ENCODE data around the gene ZNF98. TPM values are rescaled to one million over a fixed set of nuclear protein-coding genes. Genes with fewer than 3 reads are reported as not detected.

ZNF98 gene
- polyA plus RNA-seq (ENCODE audit: insufficient read length in 3 of 3) = 1 to 10 TPM; 1.0 to 8.1 (median 2.9) TPM
- long read RNA-seq, donor 1, partial matches to known transcripts = 0 of 2 reads
- long read RNA-seq, donor 1, other reads (novel, unspliced or antisense) = 0 of 2 reads
- long read RNA-seq, donor 2 = 0 reads
- long read RNA-seq, donor 3 = 0 reads
- long read RNA-seq, donor 4, partial matches to known transcripts = 0 of 1 reads
- long read RNA-seq, donor 4, other reads (novel, unspliced or antisense) = 0 of 1 reads
- long read RNA-seq, donor 5 = 0 reads
- long read RNA-seq, donor 6, partial matches to known transcripts = 0 of 1 reads
- long read RNA-seq, donor 6, other reads (novel, unspliced or antisense) = 0 of 1 reads
- long read RNA-seq, donor 7, partial matches to known transcripts = 0 of 1 reads
- long read RNA-seq, donor 7, other reads (novel, unspliced or antisense) = 0 of 1 reads
- long read RNA-seq, donor 8 = 0 reads
- long read RNA-seq, donor 9, partial matches to known transcripts = 0 of 2 reads
- long read RNA-seq, donor 9, other reads (novel, unspliced or antisense) = 0 of 2 reads
- long read RNA-seq, donor 10 = 0 reads
- long read RNA-seq, donor 11 = 0 reads
- long read RNA-seq, donor 12 = 0 reads
- long read RNA-seq, donor 13 = 0 reads
- long read RNA-seq, donor 14 = 0 reads
- long read RNA-seq, donor 15 = 0 reads
- long read RNA-seq, donor 16 = 0 reads

DNA sequence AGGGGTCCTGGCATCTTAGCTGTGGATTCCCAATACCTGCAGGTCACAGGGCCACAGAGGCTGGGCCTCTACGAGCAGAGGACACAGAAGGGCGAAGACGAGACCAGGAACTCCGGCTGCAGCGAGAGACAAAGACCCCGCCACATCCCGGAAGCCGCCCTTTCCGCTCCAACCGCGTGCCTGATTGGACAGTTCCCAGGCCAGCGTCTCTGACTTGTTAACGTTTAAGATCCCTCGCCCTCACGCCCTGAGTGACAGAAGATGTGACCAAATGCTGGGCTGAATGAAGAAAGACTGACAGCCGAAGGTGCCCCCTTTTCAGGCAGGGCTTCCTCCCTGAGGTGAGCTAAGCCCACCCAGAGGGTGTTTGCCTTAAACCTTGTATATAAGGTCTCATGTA is at the start of gene ZNF98:
ZNF98 (minus strand) TSS at position 136 of the 400 bp plus-strand sequence; CDS start at position 14, 122 bp downstream.
- peak; percentile 77 for DNase-seq

DNA sequence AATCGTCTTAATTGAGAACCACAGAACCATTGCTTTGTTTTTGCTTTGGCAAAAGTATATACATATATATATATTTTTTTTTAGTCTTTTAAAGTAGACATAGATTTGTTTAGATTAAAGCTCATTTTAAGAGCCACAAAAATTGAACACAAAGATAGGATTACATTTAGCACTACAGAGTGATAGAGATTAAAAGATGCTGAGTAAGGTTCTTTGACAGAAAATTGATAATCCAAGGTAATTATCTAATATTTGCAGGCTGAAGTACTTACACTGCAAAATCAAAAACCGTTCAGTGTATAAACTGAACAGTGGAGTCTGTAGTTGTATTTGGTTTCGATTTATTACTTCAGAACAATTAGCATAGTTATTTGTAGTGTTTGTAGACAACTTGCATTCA is 24.5 kb upstream of the ZNF98 start:
- DNase-seq = no peak

DNA sequence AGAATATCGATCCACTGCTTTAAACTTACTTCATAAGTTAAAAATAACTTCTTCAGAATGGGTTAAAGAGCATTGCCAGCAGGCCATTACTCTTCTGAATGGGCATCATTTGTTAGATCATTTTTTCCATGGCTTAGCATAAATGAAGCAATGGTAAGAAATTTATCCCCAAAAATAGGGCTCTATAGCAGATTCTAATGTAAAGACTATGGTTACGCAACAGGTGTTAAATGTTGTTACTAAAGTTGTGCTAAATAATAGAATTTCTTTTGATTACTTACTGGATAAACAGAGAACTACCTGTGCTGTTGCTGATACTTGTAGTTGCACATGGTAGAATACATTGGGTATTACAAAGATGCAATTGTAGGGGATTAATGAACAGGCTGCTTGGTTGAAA is 15.9 kb upstream of the ZNF98 start:
- no peak for DNase-seq

DNA sequence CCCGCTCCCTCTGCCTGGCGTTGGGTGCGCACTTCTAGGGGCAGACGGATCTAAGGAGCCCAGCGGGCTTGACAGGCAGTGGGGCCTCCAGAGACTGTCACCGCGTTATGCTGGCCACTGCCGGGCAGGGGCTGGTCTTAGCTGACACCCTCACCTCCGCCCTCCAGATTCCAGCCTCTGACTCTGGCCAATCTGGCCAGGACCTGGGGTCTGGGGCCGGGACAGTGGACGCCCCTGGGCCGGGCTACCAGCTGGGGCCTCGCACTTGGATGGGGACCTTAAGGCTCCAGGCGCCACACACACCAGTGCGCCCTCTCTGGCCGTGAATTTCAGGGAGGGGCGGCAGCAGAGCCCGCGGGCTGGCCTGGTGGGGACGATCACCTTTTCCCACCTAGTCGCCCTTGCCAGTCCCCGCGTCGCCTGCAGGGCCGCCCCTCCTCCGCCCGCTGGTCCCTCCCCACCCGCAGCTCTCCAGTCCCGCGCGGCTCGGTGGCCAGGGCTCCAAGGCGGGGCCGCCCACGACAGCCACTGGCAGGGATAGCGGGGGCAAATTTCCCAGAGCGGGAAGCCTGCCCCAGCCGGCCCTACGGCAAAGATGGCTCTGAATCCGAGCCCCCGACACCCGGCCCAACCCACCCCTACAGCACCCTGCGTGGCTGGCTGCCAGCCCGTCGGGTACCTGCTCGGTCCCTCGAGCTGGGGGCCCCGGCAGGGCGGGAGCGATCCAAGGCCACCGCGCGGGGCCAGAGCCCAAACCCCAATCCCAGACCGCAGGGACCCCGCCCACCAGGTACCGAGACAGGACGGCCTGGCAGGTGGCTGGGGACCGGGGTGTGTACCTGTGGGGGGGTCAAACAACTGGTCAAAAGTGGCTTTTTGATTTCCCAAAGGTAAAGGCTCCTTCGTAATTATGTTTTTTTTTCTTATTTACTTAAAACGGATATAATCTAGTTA is 6.1 kb upstream of the ZNF98 start:
- peak; percentile 28 for DNase-seq

DNA sequence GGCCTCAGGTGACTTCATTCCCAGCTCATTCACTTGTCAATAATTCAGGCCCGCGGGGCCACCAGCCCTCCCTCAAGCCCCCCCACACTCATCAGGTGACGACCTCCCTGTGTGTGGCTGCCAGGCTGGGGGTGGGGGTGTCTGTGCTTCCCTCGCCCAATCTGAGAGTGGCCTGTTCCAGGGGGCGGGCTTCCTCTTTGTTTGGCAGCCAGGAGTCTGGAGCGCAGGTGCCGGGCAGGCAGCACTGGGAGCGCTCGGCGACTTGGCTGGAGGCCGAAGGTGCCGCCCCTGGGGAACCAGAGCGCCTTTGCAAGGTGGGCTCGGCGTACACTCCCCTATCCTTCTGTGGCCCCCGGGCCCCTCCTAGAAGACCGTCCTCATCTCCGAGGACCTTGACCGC is 5.4 kb upstream of the ZNF98 start:
- DNase-seq = peak; percentile 60

DNA sequence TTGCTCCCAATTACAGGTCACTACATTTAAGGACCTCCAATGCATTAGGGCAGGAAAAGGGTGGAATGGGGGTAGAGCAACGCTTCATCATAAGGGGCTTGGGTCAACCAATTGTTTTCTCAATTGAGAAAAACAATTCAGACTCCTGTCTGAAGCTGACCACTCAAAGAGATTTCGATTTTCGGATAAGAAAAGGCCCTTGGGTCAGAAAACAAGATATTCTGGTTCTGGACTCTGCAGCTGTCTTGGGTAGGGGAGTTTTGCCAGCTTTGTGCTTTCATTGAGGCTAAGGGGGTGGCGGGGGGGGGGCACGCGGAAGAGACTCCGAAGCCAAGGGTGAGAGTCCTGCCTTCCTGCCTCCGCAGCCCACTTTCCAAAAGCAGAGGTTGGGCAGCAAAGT is 4.8 kb upstream of the ZNF98 start:
- DNase-seq = no peak

DNA sequence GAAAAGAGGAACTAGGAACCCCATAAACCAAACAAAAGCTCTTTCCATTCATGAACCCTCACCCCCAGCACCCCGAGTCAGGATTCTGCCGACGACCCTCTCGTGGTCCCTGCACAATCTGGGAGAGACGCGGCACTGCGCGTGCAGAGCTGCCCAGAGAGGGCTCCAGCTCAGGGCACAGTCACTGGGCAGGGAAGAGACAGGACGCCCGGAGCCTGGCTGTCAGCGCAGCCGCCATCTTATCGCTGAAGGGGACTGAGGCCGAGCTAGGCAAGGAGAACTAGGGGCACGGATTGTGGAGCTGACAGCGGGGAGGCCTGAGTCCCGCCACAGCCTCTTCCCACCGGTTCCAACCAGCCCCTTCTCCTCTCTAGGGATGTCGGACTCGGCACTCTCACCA is 349 bp downstream of the ZNF98 start:
- DNase-seq = peak; percentile 9

DNA sequence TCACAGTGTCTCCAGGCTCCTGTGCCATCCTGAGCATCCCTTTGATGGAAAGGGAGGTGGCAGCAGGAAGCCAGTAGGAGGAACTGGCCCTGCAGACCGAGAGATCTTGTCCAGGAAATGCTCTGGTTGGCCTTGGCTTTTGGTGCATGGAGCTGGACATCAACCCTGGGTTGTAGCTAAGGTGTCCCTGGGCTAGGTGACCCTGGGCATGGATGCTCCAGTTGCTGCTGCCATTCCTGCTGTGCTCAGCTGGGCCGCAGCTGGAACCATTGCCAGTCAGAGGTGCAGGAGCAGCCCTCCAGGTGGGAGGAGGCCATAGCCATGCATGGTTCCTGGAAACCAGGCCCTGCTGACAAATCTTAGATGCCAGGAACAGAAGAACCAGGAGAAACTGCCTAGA is 67.5 kb downstream of the ZNF98 start:
- DNase-seq = no peak

Other genes with a start within 250 kb of the ZNF98 start
- gene ZNF676, start 225.4 kb downstream of the ZNF98 start, polyA plus RNA-seq (ENCODE audit: insufficient read length in 3 of 3) = 1 to 10 TPM in 1 of 3 donors, under 1 TPM in 2; 0.26 to 1.8 (median 0.53) TPM
- gene ZNF729, start 135.9 kb downstream of the ZNF98 start, polyA plus RNA-seq (ENCODE audit: insufficient read length in 3 of 3) = 1 to 10 TPM in 1 of 3 donors, under 1 TPM in 2; 0.20 to 1.4 (median 0.21) TPM
- 1 to 10 TPM; 2.5 to 3.6 (median 2.7) TPM for gene ZNF492, start 212.0 kb upstream of the ZNF98 start, polyA plus RNA-seq (ENCODE audit: insufficient read length in 3 of 3)